H1 (cell line): ENCODE measurements around the gene ACBD6. TPM values are rescaled to one million over a fixed set of nuclear protein-coding genes. Genes with fewer than 3 reads are reported as not detected.

Source experiments
- CTCF ChIA-PET: fragments of 300-600 bp; sonication (Branson Sonifier 250); formaldehyde crosslinking; loops from one replicate; lab custom pipeline; 2021; ENCODE audit not compliant: partially characterized antibody; lab: Charles Lee
- POLR2A ChIA-PET: fragments of 300-600 bp; sonication (Branson Sonifier 250); formaldehyde crosslinking; loops from one replicate; lab custom pipeline; 2021; ENCODE audit warnings: inconsistent platforms; ENCODE audit not compliant: partially characterized antibody; lab: Charles Lee
- DNase-seq, 2 experiments: peaks; one replicate each; pipeline versions ENCODE4 v3.0.0 to v3.0.0-alpha.2; 2010 to 2022; ENCODE audit warnings: low spot score in 2 of 2, low read depth in 1 of 2, mixed read lengths in 1 of 2
- FAIRE-seq: peaks from 2 replicates; lab custom pipeline; 2011; peaks lifted over from hg19 to GRCh38; lab: Jason Lieb, UNC
- H2AFZ ChIP-seq: 2 replicates; pipeline ENCODE4 v1.8.1; 2012; ENCODE audit warnings: low read length, inconsistent platforms
- H2AK5ac ChIP-seq: 2 replicates; pipeline ENCODE4 v1.6.1; 2013; ENCODE audit warnings: low read depth, low read length
- H2BK120ac ChIP-seq: replicated peaks from 2 replicates; pipeline ENCODE3; 2013; ENCODE audit warnings: low read depth, low read length, inconsistent platforms
- H2BK12ac ChIP-seq: 2 replicates; pipeline ENCODE4 v1.6.1; 2013; ENCODE audit warnings: low read depth, low read length
- H2BK15ac ChIP-seq: 2 replicates; pipeline ENCODE4 v1.6.1; 2013; ENCODE audit warnings: low read length
- H2BK20ac ChIP-seq: 2 replicates; pipeline ENCODE4 v1.6.1; 2013; ENCODE audit warnings: low read length
- H2BK5ac ChIP-seq: 2 replicates; pipeline ENCODE4 v1.6.1; 2013; ENCODE audit warnings: low read depth, low read length
- H3K14ac ChIP-seq: 2 replicates; pipeline ENCODE4 v1.6.1; 2013; ENCODE audit warnings: inconsistent platforms; ENCODE audit not compliant: insufficient read length
- H3K18ac ChIP-seq: 2 replicates; pipeline ENCODE4 v1.6.1; 2013; ENCODE audit warnings: low read length; ENCODE audit errors: extremely low read depth
- H3K23ac ChIP-seq: 2 replicates; pipeline ENCODE4 v1.6.1; 2013; ENCODE audit warnings: inconsistent platforms; ENCODE audit not compliant: insufficient read length
- H3K23me2 ChIP-seq: 2 replicates; pipeline ENCODE4 v1.6.1; 2013; ENCODE audit warnings: low read depth, low read length
- H3K27ac ChIP-seq: 2 replicates; pipeline ENCODE4 v1.6.1; 2011; ENCODE audit warnings: low read depth, low read length, inconsistent platforms
- H3K27me3 ChIP-seq, 4 experiments: replicated peaks in 1 of 4; 1 replicate in 1 of 4; 2 replicates in 3 of 4; pipeline versions ENCODE4 v1.6.1 to v1.8.1; 2011 to 2013; ENCODE audit warnings: low read length in 3 of 4, mild to moderate bottlenecking in 3 of 4, inconsistent platforms in 2 of 4, mixed read lengths in 2 of 4, moderate library complexity in 1 of 4; ENCODE audit not compliant: control insufficient read depth in 3 of 4, insufficient read depth in 3 of 4; ENCODE audit errors: extremely low read depth in 1 of 4
- H3K36me3 ChIP-seq, 4 experiments: 2 replicates each; pipeline versions ENCODE4 v1.6.1 to v1.8.1; 2011 to 2013; ENCODE audit warnings: mild to moderate bottlenecking in 4 of 4, low read length in 3 of 4, moderate library complexity in 2 of 4, control low read depth in 1 of 4, inconsistent platforms in 1 of 4; ENCODE audit not compliant: insufficient read depth in 4 of 4, control insufficient read depth in 2 of 4
- H3K4ac ChIP-seq: replicated peaks from 2 replicates; pipeline ENCODE3; 2013; ENCODE audit warnings: low read length, low read depth, mixed read lengths, inconsistent platforms; ENCODE audit not compliant: insufficient read length
- H3K4me1 ChIP-seq, 4 experiments: replicated peaks in 1 of 4; 1 replicate in 1 of 4; 2 replicates in 3 of 4; pipeline versions ENCODE4 v1.6.1 to v1.8.1; 2011 to 2013; ENCODE audit warnings: low read length in 3 of 4, inconsistent platforms in 2 of 4, mixed read lengths in 1 of 4; ENCODE audit not compliant: insufficient read depth in 4 of 4, control insufficient read depth in 3 of 4
- H3K4me2 ChIP-seq, 2 experiments: 2 replicates each; pipeline versions ENCODE4 v1.6.1 to v1.8.1; 2011 to 2013; ENCODE audit warnings: low read depth in 2 of 2, low read length in 2 of 2, control low read depth in 1 of 2, inconsistent platforms in 1 of 2, mild to moderate bottlenecking in 1 of 2; ENCODE audit not compliant: insufficient read depth in 1 of 2
- H3K4me3 ChIP-seq, 4 experiments: fragments of 200-600, 300-600 bp in 1 of 4; sonication (generic), shearing (Covaris generic), sonication (Bioruptor Twin) in 1 of 4; 2 replicates each; pipeline versions ENCODE4 v1.5.1 to v1.8.1; 2011 to 2016; ENCODE audit warnings: low read length in 4 of 4, low read depth in 3 of 4, control low read depth in 2 of 4, inconsistent platforms in 2 of 4, mild to moderate bottlenecking in 2 of 4, mixed read lengths in 1 of 4, moderate library complexity in 1 of 4; ENCODE audit not compliant: insufficient read depth in 2 of 4; ENCODE audit errors: extremely low read depth in 1 of 4
- H3K56ac ChIP-seq: replicated peaks from 2 replicates; pipeline ENCODE3; 2013; ENCODE audit warnings: low read depth, mild to moderate bottlenecking, mixed read lengths, low read length, inconsistent platforms; ENCODE audit not compliant: insufficient read length
- H3K79me1 ChIP-seq: 2 replicates; pipeline ENCODE4 v1.6.1; 2013; ENCODE audit warnings: low read depth, low read length, control low read depth
- H3K79me2 ChIP-seq, 2 experiments: 2 replicates each; pipeline versions ENCODE4 v1.6.1 to v1.8.1; 2012 to 2013; ENCODE audit warnings: low read length in 2 of 2, mild to moderate bottlenecking in 2 of 2, inconsistent platforms in 1 of 2; ENCODE audit not compliant: insufficient read depth in 2 of 2, control insufficient read depth in 1 of 2
- H3K9ac ChIP-seq, 4 experiments: replicated peaks in 1 of 4; 1 replicate in 1 of 4; 2 replicates in 3 of 4; pipeline versions ENCODE4 v1.6.1 to v1.8.1; 2011 to 2013; ENCODE audit warnings: low read depth in 3 of 4, low read length in 3 of 4, control low read depth in 2 of 4, mild to moderate bottlenecking in 2 of 4, moderate library complexity in 2 of 4, inconsistent platforms in 1 of 4; ENCODE audit errors: extremely low read depth in 1 of 4
- H3K9me3 ChIP-seq, 2 experiments: 2 replicates each; pipeline versions ENCODE4 v1.6.1 to v1.8.1; 2012 to 2013; ENCODE audit warnings: mild to moderate bottlenecking in 2 of 2, moderate library complexity in 2 of 2, control low read depth in 1 of 2, inconsistent platforms in 1 of 2, low read depth in 1 of 2, low read length in 1 of 2, mixed read lengths in 1 of 2; ENCODE audit not compliant: insufficient read depth in 2 of 2
- H4K20me1 ChIP-seq, 2 experiments: replicated peaks in 1 of 2; 2 replicates each; pipeline versions ENCODE3 to v1.8.1; 2011 to 2013; ENCODE audit warnings: inconsistent platforms in 2 of 2, low read length in 2 of 2, mild to moderate bottlenecking in 1 of 2; ENCODE audit not compliant: insufficient read depth in 2 of 2, control insufficient read depth in 1 of 2
- H4K5ac ChIP-seq: 2 replicates; pipeline ENCODE4 v1.6.1; 2013; ENCODE audit warnings: low read length, low read depth, mixed read lengths, inconsistent platforms; ENCODE audit not compliant: insufficient read length
- H4K8ac ChIP-seq: 2 replicates; pipeline ENCODE4 v1.8.0; 2013; ENCODE audit warnings: mild to moderate bottlenecking, moderate library complexity, low read length, inconsistent platforms; ENCODE audit not compliant: insufficient read depth; ENCODE audit errors: extremely low read depth
- H4K91ac ChIP-seq: replicated peaks from 2 replicates; pipeline ENCODE3; 2013; ENCODE audit warnings: low read length, mixed read lengths, inconsistent platforms; ENCODE audit not compliant: insufficient read length
- ATF3 ChIP-seq: IDR thresholded peaks from 2 replicates; pipeline ENCODE4 v1.6.1; 2011; ENCODE audit warnings: low read depth, mild to moderate bottlenecking, low read length; ENCODE audit not compliant: insufficient read depth
- BRCA1 ChIP-seq: IDR thresholded peaks from 2 replicates; pipeline ENCODE4 v1.6.1; 2012; ENCODE audit warnings: low read depth, low read length, improper control_type of control experiment
- CBX5 ChIP-seq: fragments of 300-800, 300-1000 bp; sonication (generic); IDR thresholded peaks from 2 replicates; pipeline ENCODE4 v1.7.1; 2016; ENCODE audit warnings: antibody characterized with exemption, low read length, low read depth
- CHD2 ChIP-seq: IDR thresholded peaks from 2 replicates; pipeline ENCODE4 v1.6.1; 2012; ENCODE audit warnings: low read length, improper control_type of control experiment
- MAX ChIP-seq: IDR thresholded peaks from 2 replicates; pipeline ENCODE4 v1.6.1; 2012; ENCODE audit warnings: inconsistent platforms
- PHF8 ChIP-seq: fragments of 200-600 bp; sonication (generic); conservative IDR thresholded peaks from 2 replicates; pipeline ENCODE4 v1.7.1; 2012; ENCODE audit warnings: low read depth, mild to moderate bottlenecking, inconsistent platforms, low read length, moderate library complexity
- RNF2 ChIP-seq: fragments of 200-900, 300-1000 bp; sonication (generic); IDR thresholded peaks from 2 replicates; pipeline ENCODE4 v1.7.1; 2016; ENCODE audit warnings: borderline replicate concordance, low read depth, mild to moderate bottlenecking, antibody characterized with exemption, low read length; ENCODE audit not compliant: poor library complexity, severe bottlenecking; ENCODE audit errors: missing control alignments
- SIRT6 ChIP-seq: IDR thresholded peaks from one replicate; pipeline ENCODE4 v1.7.1; 2012; ENCODE audit warnings: low read length, inconsistent platforms
- WGBS, 2 experiments: shearing (Covaris generic) in 1 of 2; methylation state at CpG; one replicate each; pipeline versions ENCODE4 v1.1.6 to v1.1.7; 2013 to 2015; ENCODE audit warnings: low lambda C conversion rate in 2 of 2, mixed read lengths in 2 of 2, inconsistent platforms in 1 of 2, low coverage in 1 of 2, missing lambda C conversion rate in 1 of 2; ENCODE audit not compliant: insufficient replicate concordance in 2 of 2, insufficient coverage in 1 of 2, insufficient read length in 1 of 2; ENCODE audit errors: extremely low coverage in 1 of 2, missing lambda C conversion rate in 1 of 2; 5-methylcytosine and 5-hydroxymethylcytosine counted together
- polyA plus RNA-seq, 7 experiments: library from polyadenylated mRNA; depleted of rRNA in 3 of 7; stranded (reverse) in 5 of 7; unstranded in 2 of 7; fragments of >200 nt in 5 of 7; fragments of 200-250 nt in 2 of 7; gene quantifications; 1 replicate in 5 of 7; 2 replicates in 1 of 7; 4 replicates in 1 of 7; pipeline versions ENCODE4 v1.2.1 to v1.2.3, GENCODE V29; 2011 to 2013; ENCODE audit warnings: missing spikeins in 2 of 7, mixed read lengths in 2 of 7
- total RNA-seq: library from RNA; stranded (reverse); fragmentation: NEBNext Ultra II Directional; extraction: Animal tissue kit (Norgen Biotek cat#: 25700); gene quantifications from 2 replicates; pipeline ENCODE4 v1.2.1, GENCODE V29; 2021

The ACBD6 gene
- total and polyA plus RNA-seq, 2 of the 8 experiments (the other 6 are each of a cell fraction or from before 2014, with no cell fraction given) = 52.0 to 67.7 TPM

- DNase-seq (peak in 1 of 2 experiments; percentile 98), FAIRE-seq (peak; percentile 87)
- POLR2A ChIA-PET = interaction anchor here (1.0 to 4.0 kb wide), 5 partner anchors 8 to 22 kb away, joined by 3 to 17 read pairs (median 4); no protein-coding TSS in a partner anchor
- TF ChIP-seq CHD2 = no peak
- TF ChIP-seq BRCA1 = no peak
- no peak for TF ChIP-seq ATF3
- TF ChIP-seq PHF8 = no peak
- TF ChIP-seq CBX5 = no peak
- no peak for TF ChIP-seq RNF2
- TF ChIP-seq SIRT6 = no peak
- peak; percentile 59 for TF ChIP-seq MAX
Measured at GRCh38 chr1:180252638-180253536, 249.5 kb downstream of the ACBD6 start.

More at GRCh38 chr1:180252638-180253536, 249.5 kb downstream of the ACBD6 start:
- Histone ChIP-seq H3K4me1 (peaks cover 0 to 22% (median 12%) of the 10 kb centered on the region in 4 experiments; a peak in 6 of 7 replicates), H3K4ac (no peak overlapping the region), H3K27ac (no peak overlapping the region), H3K56ac (no peak overlapping the region), H3K36me3 (no peaks in the 10 kb centered on the region), H2BK12ac (peak overlapping the region; percentile 84; the same call in 1 of the 2 replicates), H3K79me1 (no peaks in the 10 kb centered on the region), H4K5ac (no peak overlapping the region), H3K18ac (peak overlapping the region; percentile 19), H2BK15ac (peak overlapping the region; percentile 61; the same call in 1 of the 2 replicates), H4K20me1 (peaks cover 0 to 2% of the 10 kb centered on the region in 2 experiments), H3K4me2 (no peak overlapping the region), H3K14ac (no peak overlapping the region), H2BK20ac (peak overlapping the region; percentile 72; the same call in 1 of the 2 replicates), H2AFZ (no peak overlapping the region), H4K91ac (no peak overlapping the region), H2BK120ac (no peak overlapping the region), H2AK5ac (no peak overlapping the region; the same call in 1 of the 2 replicates), H3K4me3 (no peak overlapping the region), H3K23ac (no peak overlapping the region), H3K27me3 (no peaks in the 10 kb centered on the region; a peak in 1 of 7 replicates), H3K79me2 (no peaks in the 10 kb centered on the region), H3K9ac (no peak overlapping the region), H2BK5ac (no peak overlapping the region), H3K9me3 (no peaks in the 10 kb centered on the region), H4K8ac (no peak overlapping the region), H3K23me2 (peaks cover 3% of the 10 kb centered on the region; the same call in 1 of the 2 replicates)
- CTCF ChIA-PET = interaction anchor here (0.6 to 17.1 kb wide), 62 partner anchors 8 to 249 kb away, joined by 3 to 244 read pairs (median 6); partner anchors contain the start of genes ACBD6 and LHX4
- WGBS, 2 experiments = 60% methylated on average over 12 of the region's 12 CpGs; no CpG with 5 or more reads in 1 of the 2 experiments
